Mesendoderm (in vitro differentiated cells): Measurements from ENCODE around the gene DLG2.

Experiments used
- DNase-seq: peaks from one replicate; pipeline ENCODE4 v3.0.0; 2013
- H2AK5ac ChIP-seq: 2 replicates; pipeline ENCODE4 v1.6.1; 2013; ENCODE audit warnings: low read length, inconsistent platforms
- H2BK120ac ChIP-seq: 2 replicates; pipeline ENCODE4 v1.6.1; 2013; ENCODE audit warnings: low read depth, mild to moderate bottlenecking, low read length, moderate library complexity, mixed read lengths
- H2BK15ac ChIP-seq: replicated peaks from 2 replicates; pipeline ENCODE4 v1.6.1; 2013; ENCODE audit warnings: low read depth, mild to moderate bottlenecking, moderate library complexity
- H2BK5ac ChIP-seq: 2 replicates; pipeline ENCODE4 v1.6.1; 2013; ENCODE audit warnings: low read length, inconsistent platforms
- H3K18ac ChIP-seq: 2 replicates; pipeline ENCODE4 v1.6.1; 2013; ENCODE audit warnings: mild to moderate bottlenecking, low read length, mixed read lengths
- H3K23ac ChIP-seq: one replicate; pipeline ENCODE4 v1.6.1; 2013; ENCODE audit warnings: low read length
- H3K27ac ChIP-seq: 2 replicates; pipeline ENCODE4 v1.5.1; 2013; ENCODE audit warnings: low read depth, mild to moderate bottlenecking, inconsistent platforms, low read length, moderate library complexity
- H3K27me3 ChIP-seq: 2 replicates; pipeline ENCODE4 v1.6.1; 2013; ENCODE audit warnings: low read length, control low read depth, mild to moderate bottlenecking, inconsistent platforms; ENCODE audit not compliant: insufficient read depth, poor library complexity
- H3K36me3 ChIP-seq: 2 replicates; pipeline ENCODE4 v1.6.1; 2013; ENCODE audit warnings: low read length, inconsistent platforms; ENCODE audit not compliant: control insufficient read depth, insufficient read depth
- H3K4ac ChIP-seq: one replicate; pipeline ENCODE4 v1.6.1; 2013; ENCODE audit warnings: low read depth, mild to moderate bottlenecking, low read length, moderate library complexity
- H3K4me1 ChIP-seq: 2 replicates; pipeline ENCODE4 v1.6.1; 2013; ENCODE audit warnings: low read depth, low read length, inconsistent platforms; ENCODE audit not compliant: control insufficient read depth
- H3K4me2 ChIP-seq: 2 replicates; pipeline ENCODE4 v1.6.1; 2013; ENCODE audit warnings: low read length
- H3K4me3 ChIP-seq: 2 replicates; pipeline ENCODE4 v1.5.1; 2013; ENCODE audit warnings: mild to moderate bottlenecking, low read length
- H3K56ac ChIP-seq: one replicate; pipeline ENCODE4 v1.6.1; 2013; ENCODE audit warnings: low read length
- H3K79me1 ChIP-seq: 2 replicates; pipeline ENCODE4 v1.6.1; 2013; ENCODE audit warnings: low read length, inconsistent platforms
- H3K79me2 ChIP-seq: 2 replicates; pipeline ENCODE4 v1.6.1; 2013; ENCODE audit warnings: mild to moderate bottlenecking, low read length; ENCODE audit not compliant: control insufficient read depth, insufficient read depth
- H3K9ac ChIP-seq: 2 replicates; pipeline ENCODE4 v1.6.1; 2013; ENCODE audit warnings: low read length, inconsistent platforms
- H4K5ac ChIP-seq: one replicate; pipeline ENCODE4 v1.6.1; 2013; ENCODE audit warnings: low read length
- H4K8ac ChIP-seq: one replicate; pipeline ENCODE4 v1.6.1; 2013; ENCODE audit warnings: low read depth, mild to moderate bottlenecking, control low read depth, low read length, moderate library complexity
- WGBS: extraction: QIAGEN DNeasy Blood & Tissue Kit; methylation state at CpG from one replicate; pipeline ENCODE4 v1.1.7; 2013; ENCODE audit warnings: low lambda C conversion rate, missing lambda C conversion rate; ENCODE audit not compliant: insufficient coverage; ENCODE audit errors: extremely low coverage; 5-methylcytosine and 5-hydroxymethylcytosine counted together

Gene DLG2

DNA sequence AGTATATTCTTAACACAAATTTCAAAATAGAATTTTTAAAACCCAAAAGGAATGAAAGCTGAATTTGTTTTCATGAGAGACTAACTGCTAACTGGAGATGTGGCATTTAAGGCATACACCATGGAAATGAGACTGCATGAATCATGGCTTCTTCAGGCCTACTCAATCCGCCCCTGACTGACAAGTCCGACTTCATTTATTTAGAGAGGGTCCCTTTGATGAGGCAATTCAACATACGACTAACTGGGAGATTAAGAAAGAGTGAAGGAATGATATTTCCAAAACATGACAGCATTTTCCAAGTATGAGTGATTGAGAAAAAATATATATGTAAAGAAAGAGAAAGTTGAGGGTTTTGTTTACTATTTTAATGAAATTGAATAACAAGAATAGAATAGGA is 720.1 kb downstream of the DLG2 start:
- H3K79me2 ChIP-seq = no peaks in the 10 kb centered on the region
- DNase-seq = no peak
- H2AK5ac ChIP-seq = no peak overlapping the region
- no peak overlapping the region for H3K4me3 ChIP-seq
- H3K23ac ChIP-seq = no peak overlapping the region
- H3K56ac ChIP-seq = no peak overlapping the region
- H2BK120ac ChIP-seq = no peak overlapping the region
- no peak overlapping the region for H4K5ac ChIP-seq
- H3K79me1 ChIP-seq = no peaks in the 10 kb centered on the region
- peaks cover 2% of the 10 kb centered on the region for H3K4me1 ChIP-seq
- no peak overlapping the region for H4K8ac ChIP-seq
- no peaks in the 10 kb centered on the region for H3K36me3 ChIP-seq
- H3K4me2 ChIP-seq = no peak overlapping the region
- H3K18ac ChIP-seq = no peak overlapping the region
- no peak overlapping the region for H3K9ac ChIP-seq
- no peaks in the 10 kb centered on the region for H3K27me3 ChIP-seq
- H3K4ac ChIP-seq = no peak overlapping the region
- no peak overlapping the region for H2BK15ac ChIP-seq
- no peak overlapping the region for H3K27ac ChIP-seq
- no peak overlapping the region for H2BK5ac ChIP-seq
- WGBS = no CpG with 5 or more reads among the region's 3 CpGs

DNA sequence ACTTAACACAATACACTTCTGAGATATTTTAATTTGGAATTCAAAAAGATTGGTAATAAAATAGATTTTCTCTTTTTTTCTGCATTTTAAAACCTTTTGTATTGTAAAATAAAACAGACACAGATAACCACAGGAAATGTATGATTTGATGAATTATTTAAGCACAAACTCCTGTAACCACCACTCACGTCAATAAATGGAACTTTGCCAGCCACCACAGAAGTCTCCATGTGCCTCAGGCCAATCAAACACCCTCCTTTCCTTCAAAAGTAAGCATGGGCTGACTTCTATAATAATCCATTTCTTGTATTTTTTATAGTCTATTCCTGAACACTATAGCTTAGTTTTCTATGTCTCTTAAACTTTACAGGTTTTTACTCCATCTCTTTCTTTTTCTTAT is 721.7 kb downstream of the DLG2 start:
- Histone ChIP-seq H2AK5ac (no peak overlapping the region), H3K4me1 (peaks cover 2% of the 10 kb centered on the region), H4K8ac (no peak overlapping the region), H3K79me2 (no peaks in the 10 kb centered on the region), H3K36me3 (no peaks in the 10 kb centered on the region), H3K79me1 (no peaks in the 10 kb centered on the region), H2BK5ac (no peak overlapping the region), H2BK15ac (no peak overlapping the region), H3K56ac (no peak overlapping the region), H3K4me2 (no peak overlapping the region), H3K27ac (no peak overlapping the region), H3K23ac (no peak overlapping the region), H2BK120ac (no peak overlapping the region), H3K27me3 (no peaks in the 10 kb centered on the region), H4K5ac (no peak overlapping the region), H3K9ac (no peak overlapping the region), H3K4me3 (no peak overlapping the region), H3K18ac (no peak overlapping the region), H3K4ac (no peak overlapping the region)
- DNase-seq = no peak
- WGBS = no CpG with 5 or more reads among the region's 1 CpG

DNA sequence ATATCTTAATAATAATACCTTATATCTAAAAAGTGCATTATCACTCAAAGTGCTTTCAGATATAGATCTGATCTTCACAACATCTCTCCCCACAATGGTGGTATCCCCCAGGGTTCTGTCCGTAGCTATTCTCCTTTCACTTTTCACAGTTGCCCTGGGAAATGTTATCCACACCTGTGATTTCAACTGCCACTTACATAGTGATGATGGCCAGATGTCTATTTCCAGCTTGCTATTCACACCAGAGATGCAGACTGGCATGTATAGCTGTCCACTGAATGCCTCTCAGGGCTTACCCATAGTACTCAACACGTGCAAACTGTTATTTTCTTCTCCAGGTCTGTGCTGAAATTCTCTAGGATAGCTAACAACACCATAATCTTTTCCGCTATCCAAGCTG is 724.7 kb downstream of the DLG2 start:
- Histone ChIP-seq H3K4me2 (no peak overlapping the region), H3K18ac (no peak overlapping the region), H4K5ac (no peak overlapping the region), H3K4me3 (no peak overlapping the region), H3K4me1 (peaks cover 2% of the 10 kb centered on the region), H4K8ac (no peak overlapping the region), H3K56ac (no peak overlapping the region), H3K36me3 (no peaks in the 10 kb centered on the region), H3K23ac (no peak overlapping the region), H2BK120ac (no peak overlapping the region), H3K27ac (no peak overlapping the region), H2BK15ac (no peak overlapping the region), H3K79me2 (no peaks in the 10 kb centered on the region), H2AK5ac (no peak overlapping the region), H3K27me3 (no peaks in the 10 kb centered on the region), H2BK5ac (no peak overlapping the region), H3K79me1 (no peaks in the 10 kb centered on the region), H3K4ac (no peak overlapping the region), H3K9ac (no peak overlapping the region)
- DNase-seq = peak; percentile 56
- WGBS = no CpG with 5 or more reads among the region's 3 CpGs

DNA sequence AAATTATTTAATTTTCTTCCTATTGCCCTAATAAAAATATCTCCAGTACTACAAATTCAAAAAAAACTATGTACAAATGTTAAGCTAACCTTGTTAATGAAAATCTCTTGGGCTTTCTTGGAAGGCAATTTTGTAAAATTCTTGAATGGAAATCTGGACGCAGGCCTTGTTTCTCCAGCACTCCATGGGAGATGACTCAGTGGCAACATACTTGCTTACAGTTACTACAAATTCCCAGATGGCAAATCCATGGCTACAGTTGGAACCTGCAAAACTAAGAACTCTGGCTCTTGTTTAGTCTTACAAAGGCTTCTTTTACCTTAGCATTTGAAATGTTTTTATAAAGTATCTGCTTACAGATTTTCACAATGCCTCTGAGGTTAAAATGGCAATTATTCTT is 725.2 kb downstream of the DLG2 start:
- H3K27ac ChIP-seq = no peak overlapping the region
- no peak overlapping the region for H3K9ac ChIP-seq
- peaks cover 2% of the 10 kb centered on the region for H3K4me1 ChIP-seq
- H3K23ac ChIP-seq = no peak overlapping the region
- no peak overlapping the region for H2BK15ac ChIP-seq
- H3K56ac ChIP-seq = no peak overlapping the region
- H3K79me2 ChIP-seq = no peaks in the 10 kb centered on the region
- H2BK5ac ChIP-seq = no peak overlapping the region
- no peak overlapping the region for H3K18ac ChIP-seq
- H3K79me1 ChIP-seq = no peaks in the 10 kb centered on the region
- WGBS = no CpG with 5 or more reads among the region's 1 CpG
- H4K8ac ChIP-seq = no peak overlapping the region
- no peak overlapping the region for H4K5ac ChIP-seq
- H3K4me3 ChIP-seq = no peak overlapping the region
- no peak overlapping the region for H3K4me2 ChIP-seq
- H2AK5ac ChIP-seq = no peak overlapping the region
- no peaks in the 10 kb centered on the region for H3K36me3 ChIP-seq
- no peak for DNase-seq
- H3K27me3 ChIP-seq = no peaks in the 10 kb centered on the region
- H3K4ac ChIP-seq = no peak overlapping the region
- H2BK120ac ChIP-seq = no peak overlapping the region

DNA sequence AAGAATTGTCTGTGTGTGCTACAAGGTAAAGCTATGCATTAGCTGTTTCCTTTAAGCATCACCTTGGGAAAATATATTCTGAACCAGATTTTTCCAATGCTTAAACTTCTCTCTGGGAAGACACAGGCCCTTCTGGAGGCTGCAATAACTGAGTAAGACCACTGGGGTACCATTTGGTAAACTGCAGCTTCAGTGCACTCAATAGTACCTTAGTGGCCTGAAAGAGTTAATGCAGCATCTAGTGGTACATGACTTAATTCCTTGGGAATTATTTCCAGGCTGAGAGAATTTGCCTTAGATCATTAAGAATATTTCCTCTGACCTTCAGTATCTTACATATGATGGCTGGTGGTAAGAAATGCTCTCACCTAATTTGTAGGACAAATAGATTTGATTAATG is 727.4 kb downstream of the DLG2 start:
- DNase-seq = peak; percentile 91
- Histone ChIP-seq H3K23ac (no peak overlapping the region), H2BK120ac (no peak overlapping the region), H3K18ac (no peak overlapping the region), H4K5ac (no peak overlapping the region), H3K4me2 (no peak overlapping the region), H3K27ac (no peak overlapping the region), H3K79me2 (no peaks in the 10 kb centered on the region), H2BK15ac (no peak overlapping the region), H3K4me1 (peaks cover 2% of the 10 kb centered on the region), H2AK5ac (no peak overlapping the region), H3K9ac (no peak overlapping the region), H3K56ac (no peak overlapping the region), H4K8ac (no peak overlapping the region), H3K36me3 (no peaks in the 10 kb centered on the region), H2BK5ac (no peak overlapping the region), H3K4ac (no peak overlapping the region), H3K79me1 (no peaks in the 10 kb centered on the region), H3K4me3 (no peak overlapping the region), H3K27me3 (no peaks in the 10 kb centered on the region)

DNA sequence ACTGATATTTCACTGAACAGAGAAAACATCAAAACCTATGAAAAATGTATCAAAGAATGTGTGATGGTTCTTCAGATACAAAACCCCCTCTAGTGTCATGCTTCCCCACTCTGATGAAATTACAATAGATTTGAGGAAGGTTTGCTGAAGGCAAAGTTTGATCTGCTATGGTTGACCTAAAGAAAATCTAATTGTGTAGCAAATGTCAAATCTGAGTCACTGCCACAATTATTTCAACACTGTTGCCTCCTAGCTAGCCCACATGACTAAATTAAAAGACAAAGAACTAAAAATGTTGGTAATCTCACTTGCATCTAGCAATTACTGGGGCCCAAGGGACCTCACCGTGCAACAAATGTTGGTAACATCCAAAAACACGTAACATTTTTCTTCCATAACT is 728.0 kb downstream of the DLG2 start:
- Histone ChIP-seq H3K27me3 (no peaks in the 10 kb centered on the region), H2BK5ac (no peak overlapping the region), H2AK5ac (no peak overlapping the region), H3K4me1 (peaks cover 3% of the 10 kb centered on the region), H3K23ac (no peak overlapping the region), H3K79me1 (no peaks in the 10 kb centered on the region), H3K4ac (no peak overlapping the region), H2BK120ac (no peak overlapping the region), H4K8ac (no peak overlapping the region), H3K4me3 (no peak overlapping the region), H4K5ac (no peak overlapping the region), H3K56ac (no peak overlapping the region), H3K27ac (no peak overlapping the region), H3K9ac (no peak overlapping the region), H3K4me2 (no peak overlapping the region), H3K79me2 (no peaks in the 10 kb centered on the region), H3K18ac (no peak overlapping the region), H3K36me3 (no peaks in the 10 kb centered on the region), H2BK15ac (no peak overlapping the region)
- no peak for DNase-seq
- no CpG with 5 or more reads among the region's 2 CpGs for WGBS
